ENCODE data around the gene MPL.

MPL gene
- total RNA-seq, result 0 reads per million in 4 experiments

- no peak for DNase-seq
Measured at GRCh38 chr1:43337588-43337987, at the start of gene MPL. Gene MPL, plus strand, starts transcription at chr1:43337818. Its CDS starts 31 bp downstream, at chr1:43337849.

GRCh38 chr1:43288058-43288784, 49.4 kb upstream of the MPL start:
- DNase-seq, result no peak

- DNase-seq, result no peak
Measured at GRCh38 chr1:43288785-43289706, 48.6 kb upstream of the MPL start.

- DNase-seq, result no peak
Measured at GRCh38 chr1:43292216-43292615, 45.4 kb upstream of the MPL start.

GRCh38 chr1:43292679-43293078, 44.9 kb upstream of the MPL start:
- no peak for DNase-seq

GRCh38 chr1:43293176-43293575, 44.4 kb upstream of the MPL start:
- no peak for DNase-seq

GRCh38 chr1:43293896-43294760, 43.5 kb upstream of the MPL start:
- no peak for DNase-seq

- no peak for DNase-seq
Measured at GRCh38 chr1:43294761-43295160, 42.9 kb upstream of the MPL start.

GRCh38 chr1:43296207-43296606, 41.4 kb upstream of the MPL start:
- DNase-seq, result no peak

- no peak for DNase-seq
Measured at GRCh38 chr1:43298055-43298454, 39.6 kb upstream of the MPL start.

GRCh38 chr1:43299101-43299500, 38.5 kb upstream of the MPL start:
- DNase-seq, result no peak

- DNase-seq, result no peak
Measured at GRCh38 chr1:43300378-43301094, 37.1 kb upstream of the MPL start, which contains the start of gene TIE1. Gene TIE1, plus strand, starts transcription at chr1:43300982. Its CDS starts 90 bp downstream, at chr1:43301072.

- no peak for DNase-seq
Measured at GRCh38 chr1:43302201-43302600, 35.4 kb upstream of the MPL start.

GRCh38 chr1:43302721-43303470, 34.7 kb upstream of the MPL start:
- DNase-seq, result no peak

- no peak for DNase-seq
Measured at GRCh38 chr1:43303471-43304313, 33.9 kb upstream of the MPL start.

- no peak for DNase-seq
Measured at GRCh38 chr1:43304314-43304681, 33.3 kb upstream of the MPL start.

GRCh38 chr1:43304771-43305300, 32.8 kb upstream of the MPL start:
- no peak for DNase-seq

- no peak for DNase-seq
Measured at GRCh38 chr1:43305461-43305860, 32.2 kb upstream of the MPL start.

- DNase-seq, result no peak
Measured at GRCh38 chr1:43305926-43306687, 31.5 kb upstream of the MPL start.
